ENCODE data around the gene CARD18.

DNA sequence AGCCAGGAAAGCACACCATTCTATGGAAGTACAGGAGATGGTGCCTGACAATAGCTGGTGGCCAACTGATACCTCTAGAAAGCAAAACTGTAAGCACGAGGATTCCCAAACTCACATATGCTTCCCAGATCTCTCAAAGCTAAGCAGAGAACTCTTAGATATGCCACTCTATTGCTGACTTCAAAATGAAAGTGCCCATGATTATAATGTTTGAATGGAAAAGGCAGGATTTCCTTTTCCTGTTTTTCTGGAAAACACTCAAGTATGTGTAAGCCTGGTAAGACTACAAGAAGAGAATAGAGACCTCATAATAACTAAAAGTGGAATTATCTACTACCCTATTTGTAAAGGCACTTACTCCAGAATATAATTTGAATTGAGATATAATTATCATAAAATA, 2.6 kb upstream of the CARD18 start:
- no peak for TF ChIP-seq CTBP1 (IDR thresholded peaks at IDR 0.05; ENCODE audit: borderline replicate concordance)
- TF ChIP-seq, protein P1, sequence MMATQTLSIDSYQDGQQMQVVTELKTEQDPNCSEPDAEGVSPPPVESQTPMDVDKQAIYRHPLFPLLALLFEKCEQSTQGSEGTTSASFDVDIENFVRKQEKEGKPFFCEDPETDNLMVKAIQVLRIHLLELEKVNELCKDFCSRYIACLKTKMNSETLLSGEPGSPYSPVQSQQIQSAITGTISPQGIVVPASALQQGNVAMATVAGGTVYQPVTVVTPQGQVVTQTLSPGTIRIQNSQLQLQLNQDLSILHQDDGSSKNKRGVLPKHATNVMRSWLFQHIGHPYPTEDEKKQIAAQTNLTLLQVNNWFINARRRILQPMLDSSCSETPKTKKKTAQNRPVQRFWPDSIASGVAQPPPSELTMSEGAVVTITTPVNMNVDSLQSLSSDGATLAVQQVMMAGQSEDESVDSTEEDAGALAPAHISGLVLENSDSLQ (IDR thresholded peaks at IDR 0.05), result no peak
- no peak for TF ChIP-seq SUZ12 (IDR thresholded peaks at IDR 0.05)
- TF ChIP-seq LEF1 (IDR thresholded peaks at IDR 0.05; ENCODE audit: borderline replicate concordance), result no peak
- no peak for TF ChIP-seq SP1 (IDR thresholded peaks at IDR 0.05)
- no peak for TF ChIP-seq HDGF (IDR thresholded peaks at IDR 0.05; ENCODE audit: borderline replicate concordance)
- no peak for TF ChIP-seq FOXM1 (IDR thresholded peaks at IDR 0.05; ENCODE audit: borderline replicate concordance)
- no peak for TF ChIP-seq BHLHE40 (IDR thresholded peaks at IDR 0.05; ENCODE audit: borderline replicate concordance)
- TF ChIP-seq ZNF384 (IDR thresholded peaks at IDR 0.05), result no peak
- TF ChIP-seq NFRKB (IDR thresholded peaks at IDR 0.05), result no peak
- TF ChIP-seq ELF4 (IDR thresholded peaks at IDR 0.05), result no peak

All from HEK293T (cell line).